Transverse colon (tissue), 3 donors: ENCODE results near the gene TBCB.
"Not testable (repeated sequence)": the region's sequence is repeated elsewhere in the genome, so short reads cannot be mapped to it uniquely, and the experiment has no call there.

Experiments
- CTCF ChIP-seq, 5 experiments: fragments of 200-600 bp in 3 of 5; fragments of 450-650 bp in 2 of 5; sonication (generic) in 3 of 5; IDR thresholded peaks; 1 replicate in 2 of 5; 2 replicates in 3 of 5; pipeline ENCODE4 v1.5.1; 2016 to 2017; ENCODE audit warnings: antibody characterized with exemption in 5 of 5, inconsistent platforms in 3 of 5, mild to moderate bottlenecking in 2 of 5, moderate library complexity in 1 of 5
- EP300 ChIP-seq: sonication (generic); formaldehyde crosslinking; IDR thresholded peaks from one replicate; pipeline ENCODE4 v1.6.1; 2017; ENCODE audit warnings: antibody characterized with exemption, low read depth

GRCh38 chr19:36068810-36069499 is 46.3 kb upstream of the TBCB start:
- TF ChIP-seq CTCF (IDR thresholded peaks at IDR 0.05); EP300: not testable (repeated sequence)
